HG03025 (cell line): ENCODE results near the gene ERP27.

ENCODE experiments used
- ATAC-seq: cut with Tn5 transposase; IDR thresholded peaks from one replicate; pipeline ENCODE4 v1.9.1; 2021; ENCODE audit warnings: mild to moderate bottlenecking, moderate library complexity; ENCODE audit not compliant: unreplicated experiment, low FRiP score

ERP27 gene

DNA sequence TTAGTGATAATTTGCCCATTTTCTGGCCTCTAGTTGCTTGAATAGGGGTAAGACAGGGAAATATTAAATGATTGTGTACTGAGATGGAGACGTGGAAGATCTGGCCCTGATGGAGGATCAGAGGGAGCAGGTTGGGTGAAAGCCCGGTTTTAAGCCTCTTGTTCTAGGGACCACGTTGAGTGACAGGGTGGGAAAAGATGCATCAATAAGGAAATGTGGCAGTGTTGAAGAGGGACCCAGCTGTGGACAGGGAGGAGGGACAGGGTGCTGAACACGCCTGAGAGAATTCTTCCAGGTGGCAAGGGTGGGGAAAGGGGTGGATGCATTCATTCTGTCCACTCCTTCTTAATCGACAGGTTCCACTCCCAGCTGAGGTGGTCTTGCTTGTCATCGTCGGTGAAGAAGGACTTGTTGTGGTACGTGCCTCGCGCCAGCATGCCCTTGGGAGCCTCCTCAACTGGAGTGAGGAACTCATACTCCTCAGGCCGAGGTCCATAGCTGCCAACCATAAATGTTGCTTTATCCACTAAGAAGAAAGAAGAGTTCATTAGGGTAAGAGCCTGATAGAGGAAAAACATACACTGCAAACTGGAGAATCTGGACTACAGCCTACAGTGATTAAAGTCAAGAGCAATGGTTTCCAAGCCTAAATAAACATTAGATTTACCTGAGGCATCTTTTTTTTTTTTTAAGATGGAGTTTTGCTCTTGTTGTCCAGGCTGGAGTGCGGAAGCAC, 4.0 kb upstream of the ERP27 start:
- ATAC-seq, result no peak

DNA sequence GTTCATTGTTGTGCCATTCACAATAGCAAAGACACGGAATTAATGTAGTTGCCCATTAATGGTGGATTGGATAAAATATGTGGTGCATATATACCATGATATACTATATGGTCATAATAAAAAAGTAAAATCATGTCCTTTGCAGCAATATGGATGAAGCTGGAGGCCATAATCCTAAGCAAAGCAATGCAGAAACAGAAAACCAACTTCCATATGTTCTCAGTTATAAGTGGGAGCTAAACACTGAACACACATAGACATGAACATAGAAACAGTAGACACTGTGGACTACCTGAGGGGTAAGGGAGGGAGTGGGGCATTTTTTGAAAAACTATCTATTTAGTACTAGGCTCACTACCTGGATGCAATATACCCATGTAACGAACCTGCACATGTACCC, 3.0 kb upstream of the ERP27 start:
- ATAC-seq, result no peak

- ATAC-seq, result no peak
Observed at GRCh38 chr12:14937689-14938088, 648 bp downstream of the ERP27 start.

DNA sequence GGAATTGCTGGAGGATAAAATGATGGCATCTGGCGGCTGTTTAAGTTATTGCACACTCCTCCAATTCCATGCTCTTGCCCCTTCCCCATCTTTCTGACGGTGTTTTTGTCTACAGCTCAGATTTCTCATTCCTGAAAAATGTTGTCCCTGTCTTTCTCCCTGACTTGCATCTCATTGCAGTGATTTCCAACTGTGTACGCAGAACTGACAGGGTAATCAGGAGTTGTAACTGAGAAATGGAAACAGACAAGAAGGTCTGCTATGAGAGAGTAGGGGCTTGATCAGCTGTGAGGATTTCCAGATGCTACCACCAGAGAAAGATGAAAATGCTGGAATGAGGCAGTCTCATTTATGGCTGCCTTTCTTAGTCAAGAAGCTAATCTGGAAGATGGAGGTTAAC, 1.3 kb downstream of the ERP27 start:
- no peak for ATAC-seq

- no peak for ATAC-seq
Observed at GRCh38 chr12:14936224-14936861, 2.0 kb downstream of the ERP27 start.

- ATAC-seq, result no peak
Observed at GRCh38 chr12:14935031-14935430, 3.3 kb downstream of the ERP27 start.

DNA sequence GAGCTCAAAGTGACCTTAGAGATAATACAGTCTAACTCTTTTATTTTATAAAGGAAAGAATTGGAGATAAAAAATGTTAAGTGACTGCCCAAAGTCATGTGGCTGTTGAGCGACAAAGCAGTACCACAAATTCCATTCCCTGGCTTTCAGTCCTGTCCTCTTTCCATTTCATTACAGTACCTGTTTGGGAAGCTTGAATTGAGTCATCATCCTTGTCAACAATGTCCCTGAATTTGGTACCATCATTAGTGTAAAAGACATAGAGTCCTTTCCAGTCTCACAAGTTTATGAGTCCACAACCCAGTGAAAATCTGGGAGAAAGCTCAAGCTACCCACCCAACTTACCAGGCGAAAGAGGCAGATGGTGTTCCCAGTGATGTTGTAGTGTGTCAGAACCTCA, 3.8 kb downstream of the ERP27 start:
- no peak for ATAC-seq

DNA sequence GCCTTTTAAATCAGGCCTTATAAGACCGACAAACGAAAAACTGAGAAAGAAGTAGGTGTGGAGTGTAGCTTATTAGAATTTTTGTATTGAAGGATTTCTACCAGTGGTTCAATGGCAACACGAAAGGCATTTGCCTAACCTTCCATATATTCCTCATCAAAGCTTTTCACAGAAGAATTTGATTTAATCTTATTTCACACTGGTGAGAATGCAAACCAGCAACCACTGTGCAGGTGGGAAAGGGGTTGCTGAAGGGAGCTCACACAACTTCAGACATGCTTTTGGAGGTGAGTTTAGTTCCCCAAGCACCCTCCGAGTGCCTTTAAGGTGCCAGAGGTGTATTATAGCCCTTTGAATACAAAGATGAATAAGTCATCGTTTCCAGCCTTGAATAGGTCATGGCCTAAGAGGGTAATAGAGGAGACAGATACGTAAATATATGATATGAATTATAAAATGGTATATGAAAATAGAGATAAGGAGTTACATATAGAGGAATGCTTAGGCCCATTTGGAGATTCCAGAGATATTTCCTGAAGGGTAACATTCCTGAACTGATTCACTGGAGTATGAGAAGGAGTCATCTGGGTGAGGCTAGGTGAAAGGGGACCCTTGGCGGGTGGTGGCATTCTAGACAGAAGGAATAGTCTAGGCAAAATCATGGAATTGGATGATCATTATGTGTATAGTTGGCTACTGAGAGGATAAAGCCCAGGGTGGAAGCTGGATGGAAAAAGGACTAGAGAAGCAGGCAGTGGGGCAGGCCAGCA, 6.4 kb downstream of the ERP27 start:
- ATAC-seq, result no peak

DNA sequence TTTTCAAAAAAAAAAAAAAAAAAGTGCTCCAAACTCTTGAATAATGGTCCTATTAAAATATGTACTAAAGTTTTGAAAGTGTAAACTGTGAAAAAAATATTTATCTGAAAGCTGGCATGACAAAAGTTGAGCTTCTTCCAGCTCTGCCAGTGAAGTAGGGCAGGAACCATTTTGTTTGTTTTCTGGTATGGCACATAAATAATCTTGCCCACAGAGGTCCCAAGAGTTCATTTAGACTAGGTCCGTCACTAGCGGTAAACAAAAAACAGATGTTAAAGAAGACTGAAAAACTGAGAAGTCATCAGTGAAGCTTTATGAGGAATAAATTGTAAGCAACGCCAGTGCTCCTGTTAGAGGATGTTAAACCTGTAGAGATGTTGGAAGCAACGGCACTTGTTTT, 7.0 kb downstream of the ERP27 start:
- no peak for ATAC-seq

DNA sequence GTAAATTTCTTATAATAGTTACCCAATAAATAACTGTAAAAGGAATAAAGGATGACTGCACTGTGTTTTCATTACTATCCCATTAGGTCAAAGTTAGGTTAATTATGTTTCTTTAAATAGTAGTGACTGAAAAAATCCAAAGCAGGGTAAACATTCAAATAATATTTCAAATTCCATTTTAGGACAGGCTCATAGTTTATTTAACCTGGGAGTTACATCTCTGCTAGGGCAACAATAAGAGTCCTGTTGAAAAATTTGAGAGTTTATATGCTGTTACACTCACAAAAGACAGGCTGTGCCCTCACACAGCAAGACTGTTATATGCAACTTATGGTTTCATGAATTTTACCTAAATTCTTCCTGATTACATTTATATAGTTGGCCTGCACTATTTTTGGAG, 8.0 kb downstream of the ERP27 start:
- ATAC-seq, result no peak

DNA sequence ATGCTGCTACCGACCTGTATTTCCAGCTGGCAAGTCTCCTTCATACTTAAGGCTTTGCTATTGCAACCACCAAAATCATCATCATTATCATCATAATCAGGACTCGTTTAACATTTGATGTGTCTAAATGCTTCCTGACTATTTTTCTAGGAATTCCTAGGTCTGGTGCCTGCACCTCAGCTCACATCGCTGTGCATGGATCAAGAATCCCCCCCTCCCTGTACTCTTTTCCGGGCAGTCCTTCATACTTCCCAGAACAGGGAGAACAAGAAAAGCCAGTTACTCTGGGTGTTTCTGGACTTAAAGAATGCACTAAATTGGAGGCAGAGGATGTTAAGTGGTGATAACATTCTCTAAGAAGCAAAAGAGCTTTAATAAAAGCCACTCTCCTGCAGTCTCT, 9.4 kb downstream of the ERP27 start:
- no peak for ATAC-seq

DNA sequence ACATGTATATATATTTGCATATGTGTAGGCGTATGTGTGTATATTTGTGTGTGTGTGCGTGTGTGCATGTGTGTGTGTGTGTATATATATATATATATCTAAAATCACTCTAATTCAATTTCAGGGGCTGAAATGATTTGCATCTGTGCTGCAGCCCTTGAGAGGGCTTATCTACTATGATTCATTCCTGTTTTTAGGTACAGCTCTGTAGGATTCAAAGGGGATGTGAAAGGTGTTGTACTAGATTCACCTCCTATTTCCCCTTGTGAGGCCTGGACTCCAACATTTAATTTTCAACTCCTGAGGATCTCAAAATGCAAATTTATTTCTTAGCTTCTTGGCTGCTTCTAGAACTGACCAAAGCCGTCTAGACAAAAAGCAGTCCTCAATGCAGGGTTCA, 11.1 kb downstream of the ERP27 start:
- ATAC-seq, result no peak

- no peak for ATAC-seq
Observed at GRCh38 chr12:14924541-14924940, 13.8 kb downstream of the ERP27 start.

DNA sequence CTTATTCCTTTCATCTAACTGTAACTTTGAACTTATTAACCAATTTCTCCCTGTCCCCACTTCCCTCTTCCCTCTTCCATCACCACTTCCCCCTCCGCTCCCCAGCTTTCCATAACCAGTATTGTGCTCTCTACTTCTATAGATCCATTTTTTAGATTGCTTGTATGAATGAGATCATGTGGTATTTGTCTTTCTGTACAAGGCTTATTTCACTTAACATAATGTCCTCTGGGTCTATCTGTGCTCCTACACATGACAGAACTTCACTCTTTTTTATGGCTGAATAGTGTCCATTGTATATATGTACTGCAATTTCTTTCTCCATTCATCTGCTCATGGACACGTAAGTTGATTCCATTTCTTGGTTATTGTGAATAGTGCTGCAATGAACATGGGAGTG, 14.4 kb downstream of the ERP27 start:
- no peak for ATAC-seq

GRCh38 chr12:14921218-14921617, 17.1 kb downstream of the ERP27 start:
- peak; percentile 63 for ATAC-seq

- peak; percentile 79 for ATAC-seq
Observed at GRCh38 chr12:14920475-14921126, 17.7 kb downstream of the ERP27 start.

DNA sequence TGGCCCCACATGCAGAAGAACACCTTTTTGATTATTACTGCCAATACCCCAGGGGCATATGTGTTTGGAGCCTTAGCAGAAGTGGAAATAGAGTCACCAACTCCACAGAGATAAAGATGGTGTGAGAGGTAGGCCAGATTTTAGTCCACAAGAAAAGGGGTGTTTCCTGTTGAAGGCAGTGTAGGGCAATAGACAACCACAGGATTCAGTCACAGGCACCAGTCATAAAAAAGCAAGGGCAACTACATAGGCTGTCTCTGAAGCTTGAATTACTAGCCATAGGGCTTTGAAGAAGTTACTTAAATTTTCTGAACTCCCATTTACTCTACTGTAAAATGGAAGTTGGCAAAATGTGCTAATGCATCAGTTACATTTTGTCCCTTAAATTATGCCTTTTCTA, 18.9 kb downstream of the ERP27 start:
- no peak for ATAC-seq

DNA sequence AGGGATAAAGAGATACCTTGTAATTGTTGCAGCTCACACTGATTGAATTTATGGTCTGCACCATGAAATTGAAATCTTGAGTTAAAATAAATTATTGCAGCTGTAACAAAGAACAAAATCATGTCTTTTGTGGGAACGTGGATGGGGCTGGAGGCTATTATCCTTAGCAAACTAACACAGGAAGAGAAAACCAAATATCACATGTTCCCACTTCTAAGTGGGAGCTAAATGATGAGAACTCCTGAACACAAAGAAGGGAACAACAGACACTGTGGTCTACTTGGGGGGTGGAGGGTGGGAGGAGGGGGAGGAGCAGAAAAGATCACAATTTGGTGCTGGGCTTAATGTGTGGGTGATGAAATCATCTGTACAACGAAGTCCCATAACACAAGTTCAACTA, 22.6 kb downstream of the ERP27 start:
- ATAC-seq, result no peak

- ATAC-seq, result no peak
Observed at GRCh38 chr12:14913381-14913781, 25.0 kb downstream of the ERP27 start.

- ATAC-seq, result no peak
Observed at GRCh38 chr12:14911131-14911530, 27.2 kb downstream of the ERP27 start.
